GM18526 (cell line): Measurements from ENCODE around the gene TMED7.
A peak's percentile ranks its signal among the peaks of the same experiment; 100 is the strongest.

Experiments
- POLR2A ChIP-seq: IDR thresholded peaks from 3 replicates; pipeline ENCODE4 v1.6.1; 2011; ENCODE audit not compliant: insufficient read length; ENCODE audit errors: extremely low read depth

Gene TMED7

DNA sequence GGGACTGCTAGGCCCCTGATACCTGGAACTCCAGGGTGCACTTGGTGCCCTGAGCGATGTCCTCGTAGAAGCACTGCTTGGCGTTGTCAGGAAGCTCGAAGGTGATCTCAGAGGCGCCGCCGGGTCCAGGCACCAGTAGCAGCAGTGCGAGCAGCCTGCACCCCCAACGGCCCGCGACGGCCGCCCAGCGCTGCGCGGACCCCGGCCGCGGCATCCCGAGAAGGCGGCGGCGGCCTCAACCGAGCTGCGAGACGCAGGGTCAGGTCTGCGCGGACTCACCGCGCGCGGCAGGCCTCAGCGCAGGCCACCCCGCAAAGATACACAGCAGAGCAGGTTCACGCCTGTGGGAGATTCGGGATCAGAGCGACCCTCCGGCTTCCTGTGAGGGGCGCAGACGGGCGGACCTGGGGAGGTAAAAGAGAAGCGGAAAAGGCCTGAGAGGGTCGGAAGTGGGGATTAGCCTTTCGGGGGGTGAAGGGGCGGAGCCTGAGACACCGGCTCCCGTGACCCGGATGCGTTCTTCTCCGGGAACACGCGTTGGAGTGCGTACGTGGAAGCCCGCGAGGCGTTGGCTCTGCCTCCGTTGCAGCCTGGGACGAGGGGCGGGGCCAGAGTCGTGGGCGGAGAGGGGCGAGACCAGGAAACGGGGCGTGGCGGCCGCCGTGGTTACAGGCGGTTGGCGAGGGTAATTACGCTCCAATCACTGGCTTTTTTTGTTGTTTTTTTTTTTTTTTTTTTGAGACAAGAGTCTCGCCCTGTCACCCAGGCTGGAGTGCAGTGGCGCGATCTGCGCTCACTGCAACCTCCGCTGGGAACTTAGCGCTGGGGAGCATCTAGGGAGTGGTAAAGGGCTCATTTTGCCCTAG lies at the start of gene TMED7:
Gene TMED7 (minus strand): TSS at position 458 of the 866 bp plus-strand sequence. CDS start 244 bp downstream, at position 214.
- TF ChIP-seq POLR2A = peak; percentile 60

DNA sequence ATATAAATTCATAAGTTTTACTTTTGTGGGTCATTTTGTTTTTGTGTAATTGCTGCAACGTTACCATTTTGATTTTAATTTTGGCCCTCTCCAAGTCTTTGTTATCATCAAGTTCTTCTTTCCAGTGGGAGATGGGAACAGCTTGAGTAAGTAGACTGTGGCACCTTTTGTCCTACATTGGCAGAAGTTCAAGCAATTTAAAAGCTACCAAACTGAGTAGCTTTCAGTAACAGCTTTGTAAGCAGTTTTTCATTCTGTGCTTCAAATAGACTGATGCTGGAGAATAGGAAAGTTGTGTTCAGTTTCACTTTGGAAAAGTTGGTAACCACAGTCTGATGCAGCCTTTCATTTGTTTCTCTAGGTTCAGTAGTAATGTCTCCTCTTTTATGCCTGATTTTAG lies 47.8 kb upstream of the TMED7 start:
- TF ChIP-seq POLR2A = no peak

DNA sequence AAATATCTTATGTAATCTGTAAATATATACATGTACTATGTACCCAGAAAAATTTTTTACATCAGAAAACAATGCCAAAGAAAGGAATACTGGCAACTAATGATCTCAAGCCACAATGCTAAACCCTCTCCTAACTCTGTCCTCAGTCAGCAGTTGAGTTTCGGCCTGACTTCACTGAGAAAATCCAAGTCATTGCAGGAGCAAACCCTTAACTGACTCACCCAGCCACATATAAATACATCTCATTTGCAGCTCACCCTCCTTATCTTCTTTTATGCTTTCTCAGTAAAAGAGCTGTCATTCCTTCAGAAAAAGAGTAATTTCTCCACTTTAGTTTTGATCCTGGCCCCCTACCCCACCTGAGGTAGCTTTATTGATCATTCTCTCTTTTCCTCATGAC lies 46.1 kb upstream of the TMED7 start:
- no peak for TF ChIP-seq POLR2A

DNA sequence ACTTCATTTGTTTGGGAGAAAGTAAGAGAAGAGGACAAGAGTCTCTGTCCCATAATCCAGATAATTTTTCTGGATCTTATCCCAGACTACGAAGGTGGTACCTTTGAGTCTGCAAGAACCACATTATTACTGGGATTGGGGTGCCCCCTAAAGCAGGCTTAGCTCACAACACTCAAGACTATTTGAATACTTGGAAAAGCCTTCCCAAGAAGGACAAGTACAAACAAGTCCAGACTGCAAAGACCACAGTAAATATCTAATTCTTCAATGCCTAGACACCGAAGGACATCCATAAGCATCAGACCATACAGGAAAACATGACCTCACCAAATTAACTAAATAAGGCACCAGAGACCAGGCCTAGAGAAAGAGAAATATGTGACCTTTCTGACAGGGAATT lies 40.2 kb upstream of the TMED7 start:
- no peak for TF ChIP-seq POLR2A

DNA sequence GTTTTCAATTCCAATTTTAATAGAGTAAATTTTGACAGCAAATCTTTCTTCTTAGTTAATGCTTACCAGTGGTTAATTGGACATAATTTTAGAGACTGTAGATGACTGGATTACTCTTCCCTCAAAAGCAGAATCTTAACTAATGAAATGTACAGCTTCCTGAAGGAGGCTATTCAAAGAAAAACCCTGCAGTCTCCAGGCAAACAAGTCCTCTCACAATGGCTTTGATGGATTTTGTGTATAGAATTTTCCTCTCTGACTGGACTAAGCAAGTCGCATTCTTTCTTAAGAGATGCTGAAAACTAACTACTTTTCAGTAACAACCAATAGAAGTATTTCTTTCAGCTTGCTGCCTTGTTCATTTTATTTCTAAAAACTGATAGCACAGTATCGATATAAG lies 35.7 kb upstream of the TMED7 start:
- no peak for TF ChIP-seq POLR2A

DNA sequence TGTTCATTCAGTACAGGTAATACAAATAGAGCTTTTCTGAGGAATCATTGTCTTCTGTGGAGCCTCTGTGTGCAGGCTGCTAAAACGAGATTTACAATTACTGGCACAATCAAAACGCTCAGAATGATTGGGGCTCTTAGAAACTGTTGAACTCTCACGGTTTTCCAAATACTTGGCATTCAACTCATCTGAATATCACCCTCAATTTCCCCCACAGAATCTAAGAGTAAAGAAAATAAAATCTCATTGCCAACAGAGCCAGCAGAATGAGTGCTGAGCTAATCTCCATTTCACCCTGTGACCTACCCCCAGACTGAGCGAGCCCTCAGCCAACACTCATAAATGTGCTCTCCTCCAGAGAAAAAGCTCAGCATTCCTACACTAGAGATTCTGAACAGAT lies 35.3 kb upstream of the TMED7 start:
- TF ChIP-seq POLR2A = no peak

DNA sequence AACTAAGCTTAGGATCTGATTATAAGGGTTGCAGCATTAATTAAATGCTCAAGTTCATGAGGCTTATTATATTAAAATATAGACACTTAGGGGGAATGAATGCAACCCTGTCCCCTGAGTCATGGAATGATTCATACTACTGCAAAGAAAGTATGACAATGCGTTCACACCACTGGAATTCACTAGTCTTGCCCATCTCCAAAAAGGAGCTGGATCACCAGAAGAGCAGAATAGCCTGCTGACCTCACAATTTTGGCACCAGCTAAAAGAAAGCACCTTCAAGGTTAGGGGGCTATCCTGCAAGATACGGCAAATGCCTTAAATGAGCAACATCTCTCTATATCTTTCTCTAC lies 32.0 kb upstream of the TMED7 start:
- TF ChIP-seq POLR2A = no peak

DNA sequence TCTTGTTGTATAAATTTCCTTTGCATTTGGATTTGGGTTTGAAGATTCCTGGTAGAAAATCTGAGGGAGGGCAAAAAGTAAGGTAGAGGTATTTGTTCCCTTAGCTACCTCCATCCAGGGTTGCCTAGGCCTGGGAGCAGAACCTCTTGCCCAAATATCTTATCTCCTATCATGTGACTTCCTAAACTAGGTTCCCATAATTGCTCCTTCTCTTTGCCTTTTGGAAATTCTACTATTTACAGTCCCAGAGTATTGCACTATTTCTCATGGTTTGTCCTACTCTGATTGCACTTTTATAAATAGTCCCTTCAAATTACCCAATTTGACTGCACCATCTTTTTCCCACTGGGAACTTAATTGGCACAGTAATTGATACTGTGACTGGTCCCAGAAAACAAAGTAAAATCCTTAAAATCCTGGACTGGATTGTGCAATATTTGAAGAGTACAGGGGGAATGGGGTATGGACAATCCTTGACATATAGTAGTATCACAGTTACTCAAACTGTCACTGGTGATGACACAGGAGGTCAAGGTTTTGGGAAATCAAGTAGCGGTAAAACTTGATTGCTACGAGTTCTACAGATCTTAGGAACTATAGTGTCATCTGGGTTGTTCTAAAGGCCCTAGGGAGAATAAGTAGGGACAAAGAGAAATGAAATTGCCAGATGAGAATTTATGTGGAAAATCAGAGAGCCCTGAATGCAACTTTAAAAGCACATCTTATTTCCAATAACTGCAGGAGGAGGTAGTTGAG lies 31.5 kb upstream of the TMED7 start:
- TF ChIP-seq POLR2A = no peak

DNA sequence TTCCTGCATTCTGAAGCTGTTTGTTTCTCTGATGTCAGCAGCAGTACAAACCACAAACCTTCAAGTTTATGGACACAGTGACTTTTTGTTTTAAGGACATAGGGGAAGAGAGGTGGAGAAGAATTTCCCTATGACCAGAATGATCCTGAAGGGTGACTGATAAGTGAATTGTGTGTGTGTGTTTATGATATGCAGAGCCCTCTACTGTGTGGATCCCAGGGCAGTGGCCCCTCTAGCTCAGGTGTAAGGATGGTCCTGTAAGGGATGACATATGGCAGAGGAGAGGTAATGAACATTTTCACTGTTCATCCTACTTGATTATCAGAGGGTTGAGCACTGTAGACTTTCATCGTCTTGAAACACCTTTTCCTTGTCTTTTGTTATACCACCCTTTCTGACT lies 30.6 kb upstream of the TMED7 start:
- no peak for TF ChIP-seq POLR2A

DNA sequence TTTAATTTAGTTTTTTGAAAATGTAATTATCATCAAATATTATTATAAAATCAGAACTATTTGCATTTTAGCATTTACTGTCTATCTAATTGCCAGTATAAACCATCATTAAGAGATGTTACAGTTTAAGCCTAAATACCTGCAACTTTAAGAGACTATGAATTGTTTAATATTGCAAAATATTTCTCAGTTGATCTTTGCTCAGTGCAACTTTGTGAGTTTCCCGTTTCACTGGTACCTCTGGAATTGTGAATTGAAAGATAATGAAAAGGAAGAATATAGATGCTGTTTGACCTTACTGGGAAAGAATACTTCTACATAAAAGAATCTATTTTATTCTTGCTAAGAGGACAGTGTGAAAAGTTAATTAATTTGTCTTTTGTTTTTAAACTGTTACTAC lies 30.2 kb upstream of the TMED7 start:
- no peak for TF ChIP-seq POLR2A

DNA sequence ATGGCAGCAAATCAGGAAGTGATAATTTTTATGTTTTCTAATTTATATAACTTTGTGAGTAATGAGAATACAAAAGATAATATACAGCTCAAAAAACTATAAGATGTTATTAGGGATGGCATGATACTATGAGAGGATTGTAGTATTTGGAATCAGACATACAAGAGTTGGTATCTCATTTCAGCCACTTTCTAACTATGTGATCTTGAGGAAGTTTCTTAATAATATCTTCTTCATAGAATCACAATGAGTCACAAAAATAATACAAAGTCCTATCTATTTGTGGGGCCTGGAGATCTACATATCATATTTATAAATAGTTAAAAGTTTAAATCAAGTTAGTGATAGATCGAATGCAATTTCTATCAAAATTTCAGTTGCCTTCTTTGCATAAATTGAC lies 23.7 kb upstream of the TMED7 start:
- TF ChIP-seq POLR2A = no peak

DNA sequence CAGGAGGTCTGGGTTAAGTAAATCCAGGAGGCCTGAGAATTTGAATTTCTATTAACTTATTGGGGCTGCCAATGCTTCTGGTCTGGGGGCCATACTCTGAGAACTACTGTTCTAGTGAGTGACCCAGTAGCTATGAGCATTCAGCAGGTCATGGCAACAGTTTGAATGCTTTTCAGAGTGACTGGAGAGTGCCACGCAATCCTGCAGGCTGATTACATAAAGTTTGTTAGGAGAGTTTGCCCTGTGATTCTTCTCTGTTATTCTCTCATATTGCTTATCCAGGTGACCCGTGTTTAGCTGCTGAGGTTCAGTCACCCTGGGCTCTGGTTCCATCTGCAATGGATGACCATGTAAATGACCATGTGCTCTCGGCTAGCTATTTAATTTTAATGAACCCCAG lies 22.2 kb upstream of the TMED7 start:
- no peak for TF ChIP-seq POLR2A

DNA sequence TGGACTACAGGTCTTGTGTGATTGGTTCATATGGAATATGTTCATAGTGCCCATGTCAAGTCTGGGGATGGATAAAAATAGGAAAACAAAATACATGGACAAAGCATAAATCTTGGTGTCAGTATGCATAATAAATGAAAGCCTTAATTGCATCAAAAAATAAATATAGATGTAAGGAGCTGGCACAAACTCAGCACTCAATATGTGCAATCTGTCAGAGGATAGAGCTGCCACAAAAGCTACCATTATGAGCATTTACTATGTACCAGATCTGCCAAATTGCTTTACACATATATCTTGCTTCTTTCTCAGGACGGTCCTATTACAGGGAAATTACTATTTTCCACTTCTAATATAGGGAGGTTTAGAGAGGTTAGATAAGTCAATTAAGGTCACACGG lies 18.2 kb upstream of the TMED7 start:
- TF ChIP-seq POLR2A = no peak

DNA sequence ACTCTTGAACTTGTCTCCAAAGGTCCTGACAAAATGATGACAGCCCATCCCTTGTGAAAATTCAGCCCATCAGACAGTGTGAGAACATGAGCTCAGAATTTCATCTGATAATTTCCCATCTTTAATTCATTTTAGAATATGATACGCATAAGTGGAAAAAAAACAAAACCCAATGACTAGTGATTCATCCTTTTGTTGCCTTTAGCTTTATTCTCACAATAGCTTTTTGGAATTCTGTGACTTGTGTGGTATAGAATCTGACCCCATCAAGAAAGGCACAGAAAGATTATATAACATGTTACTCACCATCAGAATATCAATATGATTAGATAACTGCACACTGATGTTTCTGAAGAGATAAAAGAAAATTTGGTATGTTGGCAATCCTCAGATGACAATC lies 16.1 kb upstream of the TMED7 start:
- TF ChIP-seq POLR2A = no peak

DNA sequence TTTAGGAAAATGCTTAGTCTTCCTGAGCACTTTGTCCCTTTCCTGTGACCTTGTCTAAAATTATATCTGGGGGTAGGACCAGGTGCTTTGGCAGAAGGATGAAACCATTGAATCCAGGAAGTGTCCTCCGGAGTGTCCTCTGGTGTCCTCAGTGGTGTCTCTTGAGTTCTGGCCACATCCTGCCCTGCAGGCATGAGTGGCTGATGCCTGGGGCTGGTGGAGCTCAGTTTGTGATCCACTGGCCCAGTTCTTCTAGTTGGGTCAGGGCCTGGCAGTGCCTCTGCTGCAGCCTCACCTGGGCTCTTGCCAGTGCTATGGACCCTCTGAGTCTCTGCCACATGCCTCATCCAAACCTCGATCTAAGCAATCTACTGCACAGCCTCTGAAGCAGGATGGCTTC lies 14.4 kb upstream of the TMED7 start:
- no peak for TF ChIP-seq POLR2A

DNA sequence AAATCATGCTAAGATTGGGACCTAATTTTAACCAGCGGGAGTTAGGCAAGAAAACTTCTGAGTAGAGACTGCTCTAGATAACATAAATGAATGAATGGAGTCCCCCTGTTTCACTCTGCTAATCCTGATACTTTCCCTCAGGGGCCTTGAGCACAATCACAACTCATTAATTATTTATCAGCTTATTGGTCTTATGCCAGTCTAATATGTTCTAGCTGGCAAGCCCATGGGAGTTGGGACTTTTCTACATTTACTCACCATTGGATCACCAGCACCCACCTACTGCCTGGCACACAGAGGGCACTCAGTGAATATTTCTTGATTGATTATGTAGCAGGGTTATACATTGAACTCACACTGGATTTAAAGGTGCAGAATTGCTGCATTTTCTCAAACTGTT lies 13.5 kb upstream of the TMED7 start:
- TF ChIP-seq POLR2A = no peak
